Tibial artery (tissue), 4 donors: ENCODE measurements around the gene SLC24A1.
"Not testable (repeated sequence)": the region's sequence is repeated elsewhere in the genome, so short reads cannot be mapped to it uniquely, and the experiment has no call there.

Experiments
- DNase-seq, 2 donors: peaks; one replicate each; pipeline ENCODE4 v3.0.0-alpha.2; 2019
- H3K27ac ChIP-seq, 2 donors: fragments of 200-600 bp; sonication (generic) in 1 of 2; 1 replicate in 1 of 2; 2 replicates in 1 of 2; pipeline ENCODE4 v1.5.1; 2018 to 2019; ENCODE audit warnings: mild to moderate bottlenecking in 1 of 2
- H3K27me3 ChIP-seq, 2 donors: fragments of 200-600 bp; sonication (generic) in 1 of 2; one replicate each; pipeline versions ENCODE4 v1.5.1 to v1.6.0; 2016 to 2019
- H3K36me3 ChIP-seq, 3 donors: fragments of 200-600 bp; sonication (generic) in 2 of 3; one replicate each; pipeline ENCODE4 v1.5.1; 2016 to 2019; ENCODE audit warnings: mild to moderate bottlenecking in 2 of 3
- H3K4me1 ChIP-seq, 4 donors: fragments of 200-600 bp; sonication (generic) in 2 of 4; 1 replicate in 3 of 4; 2 replicates in 1 of 4; pipeline ENCODE4 v1.5.1; 2016 to 2019
- H3K4me3 ChIP-seq, 2 donors: fragments of 200-600 bp; sonication (generic) in 1 of 2; 1 replicate in 1 of 2; 2 replicates in 1 of 2; pipeline ENCODE4 v1.5.1; 2018 to 2019; ENCODE audit warnings: mild to moderate bottlenecking in 2 of 2
- H3K9me3 ChIP-seq, 3 donors: fragments of 200-600 bp; sonication (generic) in 1 of 3; one replicate each; pipeline ENCODE4 v1.5.1; 2016 to 2019
- CTCF ChIP-seq, 2 experiments: fragments of 200-600 bp in 1 of 2; fragments of 450-650 bp in 1 of 2; IDR thresholded peaks; one replicate each; pipeline ENCODE4 v1.5.1; 2017 to 2019; ENCODE audit warnings: antibody characterized with exemption in 2 of 2, mild to moderate bottlenecking in 1 of 2, moderate library complexity in 1 of 2
- intact Hi-C: fragments of 100-400 bp; cut with DNase I; formaldehyde crosslinking; loops from one replicate; pipeline ENCODE4 v1.15.0; 2023; ENCODE audit warnings: low total_unique reads

SLC24A1 gene

GRCh38 chr15:65611888-65612615, 9.7 kb upstream of the SLC24A1 start:
- Histone ChIP-seq H3K27me3 (no peaks in the 10 kb centered on the region), H3K4me3 (peak overlapping the region; percentile 70 to 77), H3K36me3 (peaks cover 0 to 2% (median 0%) of the 10 kb centered on the region in 3 donors), H3K4me1 (peaks cover 0 to 28% (median 20%) of the 10 kb centered on the region in 4 donors), H3K27ac (peak overlapping the region; percentile 89 to 91), H3K9me3 (no peaks in the 10 kb centered on the region)
- TF ChIP-seq CTCF (IDR thresholded peaks at IDR 0.05), result no peak
- intact Hi-C loops, result loop anchor here (5.0 kb wide), 1 partner anchor 1450 kb away; the partner anchor contains the start of gene PPIB
- DNase-seq, result no peak

GRCh38 chr15:65612616-65612946, 9.2 kb upstream of the SLC24A1 start:
- intact Hi-C loops, result loop anchor here (5.0 kb wide), 1 partner anchor 1450 kb away; the partner anchor contains the start of gene PPIB
- peaks cover 0 to 28% (median 20%) of the 10 kb centered on the region in 4 donors for H3K4me1 ChIP-seq
- peak overlapping the region in 1 of 2 donors; percentile 91 for H3K27ac ChIP-seq
- no peaks in the 10 kb centered on the region for H3K9me3 ChIP-seq
- TF ChIP-seq CTCF (IDR thresholded peaks at IDR 0.05), result no peak
- no peaks in the 10 kb centered on the region for H3K36me3 ChIP-seq
- H3K4me3 ChIP-seq, result no peak overlapping the region
- H3K27me3 ChIP-seq, result no peaks in the 10 kb centered on the region
- DNase-seq, result no peak

GRCh38 chr15:65612949-65613744, 8.6 kb upstream of the SLC24A1 start:
- intact Hi-C loops, result loop anchor here (5.0 kb wide), 1 partner anchor 1451 kb away; the partner anchor contains the start of gene PPIB
- no peak for TF ChIP-seq CTCF (IDR thresholded peaks at IDR 0.05)
- no peaks in the 10 kb centered on the region for H3K9me3 ChIP-seq
- H3K27ac ChIP-seq, result no peak overlapping the region
- H3K4me1 ChIP-seq, result peaks cover 0 to 28% (median 20%) of the 10 kb centered on the region in 4 donors
- no peak for DNase-seq
- no peak overlapping the region for H3K4me3 ChIP-seq
- H3K27me3 ChIP-seq, result no peaks in the 10 kb centered on the region
- H3K36me3 ChIP-seq, result no peaks in the 10 kb centered on the region

- H3K36me3 ChIP-seq, intact Hi-C loops, H3K27me3 ChIP-seq, H3K27ac ChIP-seq, H3K9me3 ChIP-seq, H3K4me3 ChIP-seq, DNase-seq: not testable (repeated sequence)
- H3K4me1 ChIP-seq, result peaks cover 0 to 11% (median 10%) of the 10 kb centered on the region in 4 donors
Observed at GRCh38 chr15:65615887-65616286, 5.9 kb upstream of the SLC24A1 start.

GRCh38 chr15:65618560-65619109, 3.1 kb upstream of the SLC24A1 start:
- Histone ChIP-seq H3K4me1 (no peaks in the 10 kb centered on the region), H3K4me3 (no peak overlapping the region), H3K36me3 (peaks cover 0 to 8% (median 0%) of the 10 kb centered on the region in 3 donors), H3K27me3 (no peaks in the 10 kb centered on the region), H3K27ac (no peak overlapping the region), H3K9me3 (no peaks in the 10 kb centered on the region)
- intact Hi-C loops, result no loop called here
- no peak for TF ChIP-seq CTCF (IDR thresholded peaks at IDR 0.05)
- no peak for DNase-seq
